GF-D8 (cell line): ENCODE results near the gene TTC8.
"Not testable (repeated sequence)": the region's sequence is repeated elsewhere in the genome, so short reads cannot be mapped to it uniquely, and the experiment has no call there.

ENCODE experiments used
- DNase-seq: peaks from one replicate; lab custom pipeline; 2025; lab: John Stamatoyannopoulos, UW

TTC8 gene

GRCh38 chr14:88825078-88825458 lies 617 bp downstream of the TTC8 start:
- no peak for DNase-seq

- no peak for DNase-seq
Measured at GRCh38 chr14:88825503-88825902, 1.1 kb downstream of the TTC8 start.

DNA sequence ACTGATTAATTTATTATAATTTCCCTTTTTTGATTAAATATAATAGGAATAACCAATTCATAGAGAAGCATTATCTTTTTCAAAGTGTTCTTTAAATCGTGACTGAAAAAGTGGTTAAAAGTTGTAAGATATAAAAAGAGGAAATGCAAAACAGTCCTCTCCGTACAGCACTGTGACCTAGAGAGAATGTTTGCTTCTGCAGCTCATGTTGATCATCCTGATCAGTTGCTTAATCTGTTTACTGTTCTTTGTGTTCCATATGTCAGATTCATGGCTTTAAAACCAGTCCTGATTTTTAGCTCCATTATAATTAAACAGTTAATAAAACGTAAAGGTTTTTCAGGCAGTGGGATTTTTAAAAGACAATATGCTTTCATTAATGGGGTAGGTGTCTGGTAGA lies 4.7 kb downstream of the TTC8 start:
- DNase-seq: peak; percentile 3

GRCh38 chr14:88829685-88830302 lies 5.3 kb downstream of the TTC8 start:
- peak; percentile 11 for DNase-seq

GRCh38 chr14:88831284-88831683 lies 6.8 kb downstream of the TTC8 start:
- no peak for DNase-seq

DNA sequence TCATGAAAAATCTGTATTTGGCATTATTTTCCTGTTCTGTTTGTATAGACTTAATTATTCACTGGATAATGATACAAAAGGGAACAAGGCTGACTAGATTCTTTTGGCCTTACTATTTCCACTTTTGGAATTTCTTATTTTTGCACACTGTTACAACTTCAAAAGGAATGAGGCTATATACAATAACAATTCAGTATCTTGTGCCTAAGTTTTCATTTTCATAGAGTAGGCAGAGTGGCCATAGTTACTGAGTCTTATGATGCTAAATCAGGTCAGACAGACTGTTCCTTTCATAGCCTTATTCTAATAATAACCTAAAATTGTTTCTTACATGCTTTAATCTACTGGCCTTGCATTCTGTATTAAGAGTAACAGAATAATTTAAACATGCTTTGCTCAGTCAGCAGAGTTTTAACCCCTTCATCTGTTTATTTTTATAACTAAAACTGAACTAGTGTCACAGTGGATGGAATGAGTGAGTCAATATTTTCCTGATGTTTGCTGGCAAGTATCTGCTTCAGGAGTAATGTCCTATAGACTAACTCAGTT lies 10.5 kb downstream of the TTC8 start:
- DNase-seq: no peak

DNA sequence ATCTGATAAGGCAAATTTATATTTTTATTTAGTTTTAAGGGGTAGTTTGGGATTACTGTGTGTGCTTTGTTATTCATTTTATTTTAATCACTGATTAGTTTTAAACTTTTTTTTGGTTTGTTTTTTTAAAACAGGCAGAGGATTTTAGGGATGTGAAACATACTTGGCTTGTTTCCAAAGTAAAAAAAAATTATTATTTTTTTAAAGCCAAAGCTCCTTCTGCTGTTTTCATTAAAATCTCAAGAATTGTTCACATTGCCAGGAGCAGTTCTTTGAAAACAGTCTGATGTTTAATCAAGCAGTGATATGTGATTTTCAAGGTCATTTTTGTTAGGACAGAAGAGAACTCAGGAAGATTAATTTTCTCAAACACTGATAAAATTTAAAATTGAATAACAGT lies 11.2 kb downstream of the TTC8 start:
- DNase-seq: no peak

DNA sequence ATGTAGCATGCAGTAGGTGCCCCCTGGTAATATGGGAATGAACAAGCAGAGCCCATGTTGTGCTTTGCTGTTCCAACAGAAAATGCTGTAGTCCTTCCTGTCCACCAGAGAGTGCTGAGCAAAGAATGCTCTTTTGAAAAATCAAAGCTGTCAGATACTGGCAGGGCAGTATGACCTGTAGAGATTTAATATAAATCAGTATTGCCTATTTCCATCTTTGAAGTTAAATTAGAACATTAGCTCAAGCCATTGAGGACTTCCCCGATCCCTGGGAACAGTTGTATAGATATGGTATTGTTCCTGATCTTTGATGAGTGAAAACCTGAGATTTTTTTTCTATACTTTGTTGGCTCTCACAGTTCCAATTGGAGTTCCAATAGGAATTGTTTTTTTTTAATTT lies 13.0 kb downstream of the TTC8 start:
- no peak for DNase-seq

DNA sequence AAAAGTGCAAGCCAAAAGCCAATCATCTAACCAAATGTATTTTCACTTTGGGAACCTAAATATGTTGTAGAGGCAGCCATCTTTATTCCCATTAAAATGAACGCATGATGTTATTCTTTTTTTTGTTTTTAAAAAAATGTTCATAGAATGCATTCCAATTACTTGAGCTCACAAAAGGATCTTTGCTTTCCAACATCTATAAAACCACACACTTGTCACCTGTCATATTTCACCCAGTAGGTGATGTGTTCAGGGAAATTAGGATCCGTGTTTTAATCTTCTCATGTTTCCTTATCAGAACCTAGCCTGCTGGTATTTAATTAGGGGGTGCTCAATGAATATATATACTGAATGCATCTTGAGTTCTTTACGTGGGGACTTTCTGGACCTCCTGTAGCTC lies 13.6 kb downstream of the TTC8 start:
- DNase-seq: no peak

DNA sequence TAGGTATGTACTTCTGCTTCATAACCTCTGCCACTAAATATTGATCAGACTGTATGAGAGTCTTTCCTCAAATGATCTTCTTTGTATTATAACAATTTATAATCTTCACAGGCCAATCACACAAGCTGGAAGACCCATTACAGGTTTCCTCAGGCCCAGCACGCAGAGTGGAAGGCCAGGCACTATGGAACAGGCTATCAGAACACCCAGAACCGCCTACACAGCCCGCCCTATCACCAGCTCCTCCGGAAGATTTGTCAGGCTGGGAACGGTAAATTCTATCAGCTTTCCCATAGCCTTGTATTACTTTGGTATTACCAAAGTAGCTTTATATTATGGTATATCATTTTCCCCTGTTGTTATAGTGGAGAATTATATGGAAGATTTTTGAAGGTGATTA lies 16.5 kb downstream of the TTC8 start:
- no peak for DNase-seq

- DNase-seq: no peak
Measured at GRCh38 chr14:88841741-88842140, 17.3 kb downstream of the TTC8 start.

- DNase-seq: no peak
Measured at GRCh38 chr14:88842414-88842813, 18.0 kb downstream of the TTC8 start.

GRCh38 chr14:88844980-88845491 lies 20.6 kb downstream of the TTC8 start:
- no peak for DNase-seq

- DNase-seq: no peak
Measured at GRCh38 chr14:88848571-88848970, 24.1 kb downstream of the TTC8 start.

- no peak for DNase-seq
Measured at GRCh38 chr14:88849716-88850115, 25.3 kb downstream of the TTC8 start.

GRCh38 chr14:88851587-88851986 lies 27.1 kb downstream of the TTC8 start:
- no peak for DNase-seq

DNA sequence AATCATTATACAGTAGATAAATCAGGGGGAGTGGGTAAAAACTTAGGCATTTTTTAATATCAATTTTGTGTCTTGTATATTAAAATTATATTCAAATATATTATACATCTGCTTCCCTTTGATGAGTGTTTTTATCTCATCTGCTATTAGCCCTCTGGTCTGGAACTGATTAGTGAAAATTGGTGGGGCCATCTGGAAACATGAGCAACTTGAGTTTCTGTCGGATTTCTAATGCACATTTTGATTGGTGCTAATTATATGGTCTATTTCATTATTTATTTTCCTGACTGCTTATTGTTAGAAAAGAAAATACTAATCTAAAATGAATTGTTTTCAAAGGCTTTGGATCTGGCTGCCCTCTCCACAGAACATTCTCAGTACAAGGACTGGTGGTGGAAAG lies 28.2 kb downstream of the TTC8 start:
- DNase-seq: no peak

DNA sequence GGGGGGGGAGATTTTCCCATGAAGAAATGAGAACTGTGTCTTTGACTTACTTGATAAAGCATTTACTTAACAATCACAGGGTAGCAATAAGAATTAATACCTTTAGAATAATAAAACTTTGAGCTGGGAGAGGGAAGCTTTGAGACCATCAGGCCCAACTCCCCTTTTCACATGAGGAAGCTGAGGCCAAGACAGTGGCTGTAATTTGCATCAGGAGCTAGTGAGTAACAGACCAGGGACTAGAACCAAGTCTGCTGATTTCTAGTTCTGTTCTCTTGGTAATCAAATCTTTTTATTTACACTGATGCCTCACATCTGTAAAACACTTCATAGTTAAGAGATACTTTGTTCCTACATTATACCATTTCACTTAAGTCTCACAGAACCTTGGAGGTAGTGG lies 28.7 kb downstream of the TTC8 start:
- DNase-seq: no peak

GRCh38 chr14:88856786-88857366 lies 32.4 kb downstream of the TTC8 start:
- no peak for DNase-seq

DNA sequence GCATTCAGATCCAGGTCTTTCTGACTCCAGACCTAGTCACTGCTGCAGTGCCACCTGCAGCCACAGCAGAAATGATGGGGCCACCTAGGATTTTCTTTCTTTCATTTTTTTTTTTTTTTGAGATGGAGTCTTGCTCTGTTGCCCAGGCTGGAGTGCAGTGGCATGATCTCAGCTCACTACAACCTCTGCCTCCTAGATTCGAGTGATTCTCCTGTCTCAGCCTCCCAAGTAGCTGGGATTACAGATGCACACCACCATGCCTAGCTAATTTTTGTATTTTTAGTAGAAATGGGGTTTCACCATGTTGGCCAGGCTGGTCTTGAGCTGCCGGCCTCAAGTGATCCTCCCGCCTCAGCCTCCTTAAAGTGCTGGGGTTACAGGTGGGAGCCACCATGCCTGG lies 33.4 kb downstream of the TTC8 start:
- DNase-seq: not testable (repeated sequence)

- DNase-seq: not testable (repeated sequence)
Measured at GRCh38 chr14:88859118-88859517, 34.7 kb downstream of the TTC8 start.

GRCh38 chr14:88863167-88863566 lies 38.7 kb downstream of the TTC8 start:
- no peak for DNase-seq

GRCh38 chr14:88864198-88864597 lies 39.7 kb downstream of the TTC8 start:
- DNase-seq: no peak

GRCh38 chr14:88866305-88866704 lies 41.9 kb downstream of the TTC8 start:
- DNase-seq: no peak
